Measurements from ENCODE around the gene FMNL1.

FMNL1 gene

GRCh38 chr17:45255358-45255757 is 33.7 kb downstream of the FMNL1 start:
- DNase-seq: no peak

- DNase-seq: no peak
Observed at GRCh38 chr17:45256114-45256966, 34.7 kb downstream of the FMNL1 start.

- no peak for DNase-seq
Observed at GRCh38 chr17:45257115-45257514, 35.4 kb downstream of the FMNL1 start.

GRCh38 chr17:45258981-45259380 is 37.3 kb downstream of the FMNL1 start:
- DNase-seq: no peak

GRCh38 chr17:45260204-45260783 is 38.6 kb downstream of the FMNL1 start:
- no peak for DNase-seq

- DNase-seq: peak in 38 of 51 donors; percentile 4 to 69 (median 38)
Observed at GRCh38 chr17:45261577-45262515, 40.2 kb downstream of the FMNL1 start, which contains the start of gene SPATA32. Gene SPATA32 (minus strand): TSS chr17:45262094. CDS start chr17:45262016, 78 bp downstream.

- no peak for DNase-seq
Observed at GRCh38 chr17:45262516-45263476, 41.1 kb downstream of the FMNL1 start.

GRCh38 chr17:45263477-45263860 is 41.8 kb downstream of the FMNL1 start:
- no peak for DNase-seq

GRCh38 chr17:45264430-45264829 is 42.7 kb downstream of the FMNL1 start:
- no peak for DNase-seq

GRCh38 chr17:45264988-45265387 is 43.3 kb downstream of the FMNL1 start:
- no peak for DNase-seq

- DNase-seq: no peak
Observed at GRCh38 chr17:45265821-45266220, 44.1 kb downstream of the FMNL1 start.

GRCh38 chr17:45266372-45266926 is 44.8 kb downstream of the FMNL1 start:
- no peak for DNase-seq

- no peak for DNase-seq
Observed at GRCh38 chr17:45267436-45268055, 45.9 kb downstream of the FMNL1 start.

GRCh38 chr17:45269912-45270311 is 48.2 kb downstream of the FMNL1 start:
- no peak for DNase-seq

GRCh38 chr17:45270828-45271418 is 49.2 kb downstream of the FMNL1 start:
- DNase-seq: no peak

- DNase-seq: no peak
Observed at GRCh38 chr17:45271603-45272002, 49.9 kb downstream of the FMNL1 start.

- DNase-seq: no peak
Observed at GRCh38 chr17:45273551-45273957, 51.9 kb downstream of the FMNL1 start.

GRCh38 chr17:45274033-45274432 is 52.3 kb downstream of the FMNL1 start:
- no peak for DNase-seq

GRCh38 chr17:45276031-45276430 is 54.3 kb downstream of the FMNL1 start:
- DNase-seq: no peak

All from hypothalamus (tissue), 51 donors.